Stimulated activated CD4-positive, alpha-beta T cell treated with anti-CD3 and anti-CD28 coated beads, Interleukin-15, amount 100 ng/mL, for 1 hour (primary cell): Measurements from ENCODE around the gene LMAN2L.
"Not testable (repeated sequence)": the region's sequence is repeated elsewhere in the genome, so short reads cannot be mapped to it uniquely, and the experiment has no call there.

ENCODE experiments used
- DNase-seq, 2 donors: peaks; one replicate each; pipeline ENCODE4 v3.0.0-alpha.2; 2020; ENCODE audit warnings: low read depth in 1 of 2, low spot score in 1 of 2

LMAN2L gene

GRCh38 chr2:96688649-96689430, 51.0 kb downstream of the LMAN2L start:
- DNase-seq = no peak

GRCh38 chr2:96687711-96688640, 51.9 kb downstream of the LMAN2L start:
- DNase-seq = no peak

- no peak for DNase-seq
These were observed 52.6 kb downstream of the LMAN2L start for GRCh38 chr2:96687266-96687665.

- DNase-seq = no peak
These were observed 54.0 kb downstream of the LMAN2L start for GRCh38 chr2:96685577-96686459.

GRCh38 chr2:96684883-96685576, 54.8 kb downstream of the LMAN2L start:
- DNase-seq = no peak

GRCh38 chr2:96683972-96684820, 55.7 kb downstream of the LMAN2L start:
- DNase-seq = no peak

- no peak for DNase-seq
These were observed 56.6 kb downstream of the LMAN2L start for GRCh38 chr2:96683307-96683706.

GRCh38 chr2:96681540-96681939, 58.3 kb downstream of the LMAN2L start:
- no peak for DNase-seq

GRCh38 chr2:96680561-96681141, 59.2 kb downstream of the LMAN2L start:
- no peak for DNase-seq

GRCh38 chr2:96679848-96680247, 60.0 kb downstream of the LMAN2L start:
- no peak for DNase-seq

- no peak for DNase-seq
These were observed 70.2 kb downstream of the LMAN2L start for GRCh38 chr2:96669539-96670215.

GRCh38 chr2:96668771-96669170, 71.1 kb downstream of the LMAN2L start:
- DNase-seq = no peak

- not testable (repeated sequence) for DNase-seq
These were observed 74.1 kb downstream of the LMAN2L start for GRCh38 chr2:96665717-96666116.

GRCh38 chr2:96665083-96665569, 74.7 kb downstream of the LMAN2L start:
- no peak for DNase-seq

GRCh38 chr2:96664366-96664925, 75.4 kb downstream of the LMAN2L start:
- no peak for DNase-seq

GRCh38 chr2:96663829-96664228, 76.0 kb downstream of the LMAN2L start:
- DNase-seq = no peak

- no peak for DNase-seq
These were observed 76.7 kb downstream of the LMAN2L start for GRCh38 chr2:96663177-96663576.

- DNase-seq = no peak
These were observed 77.5 kb downstream of the LMAN2L start for GRCh38 chr2:96662360-96662759.
